ENCODE measurements around the gene NT5C1A. TPM values are rescaled to one million over a fixed set of nuclear protein-coding genes. Genes with fewer than 3 reads are reported as not detected.
A peak's percentile ranks its signal among the peaks of the same experiment; 100 is the strongest.

The NT5C1A gene
- total RNA-seq, 1 experiment from 2014 or later = 0.12 TPM

DNA sequence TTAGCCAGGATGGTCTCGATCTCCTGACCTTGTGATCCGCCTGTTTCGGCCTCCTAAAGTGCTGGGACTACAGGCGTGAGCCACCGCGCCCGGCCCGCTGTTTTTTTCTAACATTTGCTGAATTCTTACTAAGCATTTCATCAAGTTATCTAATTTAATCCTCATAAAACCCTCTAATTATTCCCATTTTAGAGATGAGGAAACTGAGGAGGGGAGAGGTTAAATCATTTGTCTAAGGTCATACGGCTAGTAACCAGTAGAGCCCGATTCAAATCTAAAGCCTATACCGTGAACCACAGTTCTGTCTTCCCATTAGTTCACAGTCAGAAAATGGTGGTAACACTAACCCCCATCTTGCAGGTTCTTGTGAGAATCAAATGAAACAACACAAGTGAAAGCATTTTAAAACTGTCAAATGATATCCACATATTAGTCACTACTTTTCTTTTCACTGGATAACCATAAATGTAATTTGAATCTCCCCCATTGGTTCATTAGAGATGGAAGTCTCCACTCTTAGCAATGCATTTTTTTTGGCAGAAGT is 43.0 kb downstream of the NT5C1A start:
- H3K27ac ChIP-seq = no peak overlapping the region
- no peaks in the 10 kb centered on the region for H3K9me3 ChIP-seq (replicated peaks)
- no peak for DNase-seq
- peaks cover 10% of the 10 kb centered on the region for H3K4me1 ChIP-seq
- H3K4me3 ChIP-seq = no peak overlapping the region
- H3K27me3 ChIP-seq = no peaks in the 10 kb centered on the region
- H3K36me3 ChIP-seq = peaks cover 86% of the 10 kb centered on the region

DNA sequence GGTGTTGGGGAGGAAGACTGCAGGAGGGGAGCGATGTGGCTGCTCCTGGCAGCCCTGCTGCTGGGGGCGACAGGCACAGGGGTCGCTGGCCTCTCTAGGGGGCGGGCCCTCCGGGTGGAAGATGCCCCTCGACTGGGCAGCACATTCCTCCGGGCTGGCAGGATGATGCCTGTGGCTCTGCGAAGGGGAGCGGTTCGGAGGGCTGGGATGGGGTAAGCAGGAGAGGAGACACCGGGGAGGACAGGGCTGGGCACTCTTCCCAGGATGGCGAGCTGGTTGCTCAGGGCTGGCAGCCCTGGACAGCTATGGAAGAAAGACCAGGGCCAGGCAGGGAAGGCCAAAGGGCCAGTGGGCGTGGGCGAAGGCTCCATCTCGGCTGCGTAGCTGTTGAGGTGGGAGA is 45.3 kb downstream of the NT5C1A start:
- Histone ChIP-seq H3K4me1 (no peaks in the 10 kb centered on the region), H3K27ac (no peak overlapping the region)

DNA sequence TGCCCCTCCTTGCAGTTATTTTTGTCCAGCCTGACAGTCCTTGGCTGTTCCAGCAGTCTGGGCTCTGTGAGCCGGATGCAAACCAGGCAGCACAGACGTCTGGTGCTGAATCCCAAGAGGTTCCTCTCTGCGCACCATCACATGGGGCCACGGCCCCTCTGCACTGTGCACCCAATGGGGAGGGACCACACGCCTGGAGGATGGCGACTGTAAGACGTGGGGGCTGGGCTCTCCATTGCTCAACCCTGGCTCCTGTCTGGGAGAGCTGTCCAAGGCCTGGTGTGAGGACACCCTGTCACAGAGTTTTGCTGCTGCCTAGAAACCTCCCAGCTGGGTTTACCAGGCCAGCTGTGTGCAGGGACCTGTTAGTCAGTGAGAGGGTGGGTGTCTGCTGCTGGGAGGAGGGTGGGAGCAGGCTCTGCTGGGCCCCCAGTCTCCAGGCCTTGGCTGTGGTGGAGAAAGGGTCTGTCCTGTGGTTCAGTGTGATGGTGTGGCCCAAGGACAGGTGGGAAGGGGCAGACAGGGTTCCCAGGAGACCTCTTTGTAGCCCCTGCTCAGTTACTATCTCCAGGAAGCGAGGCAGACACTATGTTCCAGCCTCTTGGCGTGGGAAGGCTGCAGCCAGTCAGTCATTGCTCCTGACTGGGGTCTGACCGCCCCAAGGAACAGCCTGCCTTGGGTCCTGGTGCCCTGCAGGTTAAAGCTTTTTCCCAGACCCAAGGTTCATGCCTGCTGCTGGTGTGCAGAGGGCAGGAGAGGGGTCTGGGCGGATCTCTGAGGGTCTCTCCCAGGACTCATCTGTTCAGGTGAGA is 46.2 kb downstream of the NT5C1A start:
- DNase-seq = no peak
- H3K9me3 ChIP-seq (replicated peaks) = no peaks in the 10 kb centered on the region
- H3K36me3 ChIP-seq = peaks cover 84% of the 10 kb centered on the region
- H3K4me3 ChIP-seq = no peak overlapping the region
- H3K27ac ChIP-seq = no peak overlapping the region
- H3K4me1 ChIP-seq = no peaks in the 10 kb centered on the region
- no peaks in the 10 kb centered on the region for H3K27me3 ChIP-seq

More for the DNA sequence above, 45.3 kb downstream of the NT5C1A start:
- Histone ChIP-seq H3K9me3 (replicated peaks) (no peaks in the 10 kb centered on the region), H3K4me3 (no peak overlapping the region), H3K27me3 (no peaks in the 10 kb centered on the region), H3K36me3 (peaks cover 91% of the 10 kb centered on the region)
- no peak for DNase-seq

DNA sequence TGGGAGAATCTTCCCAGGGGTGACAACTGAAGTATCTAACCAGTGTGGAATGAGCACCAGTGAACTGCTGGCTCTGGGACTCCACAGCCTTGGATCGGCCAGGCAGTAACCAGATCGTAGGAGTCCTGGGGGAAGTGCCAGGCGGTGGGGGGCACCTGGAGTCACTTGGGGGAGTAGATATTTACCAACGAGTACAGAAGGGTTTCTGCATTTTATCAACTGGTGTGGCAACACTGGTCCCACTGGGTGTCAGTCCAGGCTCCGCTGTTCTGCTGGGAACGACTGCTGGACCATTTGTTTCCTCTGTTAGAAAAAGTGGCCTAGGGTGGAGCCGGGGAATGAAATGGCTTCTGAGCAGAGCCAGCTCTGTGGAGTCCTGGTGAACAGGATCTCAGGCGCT is 46.9 kb downstream of the NT5C1A start:
- no peak overlapping the region for H3K4me3 ChIP-seq
- H3K4me1 ChIP-seq = no peaks in the 10 kb centered on the region
- H3K27ac ChIP-seq = no peak overlapping the region
- no peaks in the 10 kb centered on the region for H3K27me3 ChIP-seq
- peaks cover 77% of the 10 kb centered on the region for H3K36me3 ChIP-seq
- no peaks in the 10 kb centered on the region for H3K9me3 ChIP-seq (replicated peaks)
- no peak for DNase-seq

DNA sequence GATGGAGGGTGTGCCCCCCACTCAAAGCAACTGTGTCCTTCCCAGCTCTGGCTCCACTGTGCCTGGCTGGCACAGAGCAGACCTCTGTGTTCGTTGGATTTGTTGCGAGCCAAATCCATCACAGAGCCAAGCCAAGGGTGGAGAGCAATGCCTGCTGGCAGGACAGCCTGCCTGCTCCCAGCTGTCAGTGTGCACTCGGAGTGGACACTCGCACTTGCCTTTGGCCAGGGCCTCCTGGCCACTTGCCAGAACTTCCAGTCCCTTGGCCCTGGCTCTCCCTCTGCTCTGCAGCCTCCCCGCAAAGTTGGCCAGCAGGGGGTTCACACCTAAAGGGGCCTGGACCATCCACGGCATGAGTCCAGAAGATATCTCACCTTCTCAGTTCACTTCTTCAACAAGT is 48.9 kb downstream of the NT5C1A start:
- H3K4me1 ChIP-seq = no peaks in the 10 kb centered on the region
- H3K27me3 ChIP-seq = no peaks in the 10 kb centered on the region
- peaks cover 57% of the 10 kb centered on the region for H3K36me3 ChIP-seq
- no peaks in the 10 kb centered on the region for H3K9me3 ChIP-seq (replicated peaks)
- peak in 1 of 2 experiments; percentile 36 for DNase-seq
- no peak overlapping the region for H3K4me3 ChIP-seq
- H3K27ac ChIP-seq = no peak overlapping the region

DNA sequence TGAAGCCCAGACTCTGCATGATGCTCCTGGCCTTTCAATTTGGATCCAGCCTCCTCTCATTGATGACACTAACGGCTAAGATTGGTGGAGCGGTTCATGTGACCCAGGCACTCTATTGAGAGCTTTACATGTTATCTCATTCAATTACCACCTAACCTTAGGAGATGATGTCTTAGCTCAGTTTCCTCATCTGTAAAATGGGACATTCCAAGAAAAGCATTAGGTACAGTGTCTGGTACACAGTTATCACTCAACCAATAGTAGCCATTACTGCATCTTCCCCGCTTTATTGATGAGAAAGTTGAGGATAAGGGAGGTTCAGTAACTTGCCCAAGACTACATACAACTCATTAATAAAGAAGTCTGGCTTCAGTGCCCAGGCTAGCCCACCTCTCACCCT is 49.5 kb downstream of the NT5C1A start:
- Histone ChIP-seq H3K36me3 (peaks cover 51% of the 10 kb centered on the region), H3K27ac (no peak overlapping the region), H3K9me3 (replicated peaks) (no peaks in the 10 kb centered on the region), H3K27me3 (no peaks in the 10 kb centered on the region), H3K4me3 (no peak overlapping the region), H3K4me1 (no peaks in the 10 kb centered on the region)
- no peak for DNase-seq

DNA sequence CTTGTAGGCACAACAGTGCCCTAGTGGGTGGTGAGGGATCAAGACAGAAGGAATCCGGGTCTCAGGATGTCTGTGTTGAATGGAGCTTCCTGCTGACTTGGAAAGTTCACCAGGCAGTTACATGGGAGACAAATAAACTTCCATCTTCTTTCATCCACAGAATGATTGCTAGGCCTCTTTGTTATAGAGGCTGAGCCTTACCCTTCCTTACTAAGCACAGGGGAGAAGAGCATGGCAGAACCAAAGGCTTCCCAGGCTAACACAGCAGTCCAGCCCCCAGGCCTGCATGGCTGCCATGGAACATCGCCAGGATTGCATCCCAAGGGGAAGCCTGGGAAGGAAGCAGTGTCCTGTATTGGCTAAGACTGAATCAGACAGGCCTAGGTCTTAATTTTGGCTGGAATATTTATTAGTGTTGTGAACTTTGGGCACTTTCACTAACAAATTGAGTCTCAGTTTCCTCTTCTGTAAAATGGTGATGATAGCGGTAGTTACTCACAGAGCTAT is 51.2 kb downstream of the NT5C1A start:
- Histone ChIP-seq H3K4me1 (no peaks in the 10 kb centered on the region), H3K4me3 (no peak overlapping the region), H3K36me3 (peaks cover 34% of the 10 kb centered on the region), H3K27me3 (no peaks in the 10 kb centered on the region), H3K27ac (no peak overlapping the region), H3K9me3 (replicated peaks) (no peaks in the 10 kb centered on the region)
- peak in 1 of 2 experiments; percentile 37 for DNase-seq

DNA sequence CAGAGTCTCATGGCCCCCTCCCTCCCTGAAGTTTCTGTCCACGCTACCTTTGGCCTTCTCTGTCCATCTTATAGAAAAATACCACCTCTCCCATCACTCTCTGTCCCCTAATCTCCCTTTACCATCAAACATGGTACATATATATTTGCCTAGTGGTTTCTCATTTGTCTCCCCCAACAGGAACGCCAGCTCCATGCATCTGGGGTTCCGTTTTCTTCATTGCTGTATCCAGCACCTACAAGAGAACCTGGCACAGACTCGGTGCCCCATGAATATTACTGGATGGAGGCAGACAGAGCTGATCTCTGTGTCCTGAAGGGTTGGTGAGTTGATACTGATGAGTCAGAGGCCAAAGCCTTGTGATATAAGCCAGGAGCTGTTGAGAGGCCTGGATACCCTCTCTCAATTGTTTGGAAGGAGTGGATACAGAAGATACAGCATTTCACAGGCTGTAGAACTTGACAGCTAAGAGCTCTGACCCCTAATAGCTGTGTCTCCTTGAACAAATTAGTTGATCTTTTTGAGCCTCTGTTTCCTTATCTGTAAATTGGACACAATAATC is 54.3 kb downstream of the NT5C1A start:
- DNase-seq = peak in 1 of 2 experiments; percentile 26

DNA sequence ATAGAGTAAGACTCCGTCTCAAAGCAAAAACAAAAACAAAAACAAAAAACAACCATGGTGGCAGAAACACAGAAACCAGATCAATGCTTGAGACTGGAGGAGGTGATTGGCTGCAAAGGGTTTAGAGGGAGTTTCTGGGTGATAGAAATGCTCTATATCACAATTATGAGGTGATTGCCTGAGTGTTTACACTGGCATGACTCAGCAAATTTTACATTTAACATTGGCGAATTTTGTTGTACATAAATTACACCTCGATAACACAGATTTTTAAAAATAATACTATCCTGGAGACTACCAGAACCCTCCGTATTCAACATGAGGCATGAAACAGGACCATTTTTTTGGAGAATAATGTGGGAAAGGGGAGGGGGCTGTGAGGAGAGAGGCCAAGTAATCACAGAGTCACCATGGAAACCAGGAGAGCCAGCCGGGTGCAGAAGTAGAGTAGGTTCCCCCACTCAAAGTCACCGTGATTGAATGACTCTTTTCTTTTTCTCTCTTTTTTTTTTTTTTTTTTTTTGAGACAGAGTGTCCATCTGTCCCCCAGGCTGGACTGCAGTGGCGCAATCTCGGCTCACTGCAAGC is 56.7 kb downstream of the NT5C1A start:
- no peak for DNase-seq
- no peaks in the 10 kb centered on the region for H3K4me1 ChIP-seq
- no peaks in the 10 kb centered on the region for H3K36me3 ChIP-seq
- H3K27me3 ChIP-seq = no peaks in the 10 kb centered on the region
- H3K4me3 ChIP-seq = no peak overlapping the region
- no peaks in the 10 kb centered on the region for H3K9me3 ChIP-seq (replicated peaks)
- H3K27ac ChIP-seq = no peak overlapping the region

More for the DNA sequence above, 54.3 kb downstream of the NT5C1A start:
- H3K36me3 ChIP-seq = peaks cover 6% of the 10 kb centered on the region
- H3K4me1 ChIP-seq = no peaks in the 10 kb centered on the region
- H3K27me3 ChIP-seq = no peaks in the 10 kb centered on the region
- H3K4me3 ChIP-seq = no peak overlapping the region
- H3K9me3 ChIP-seq (replicated peaks) = no peaks in the 10 kb centered on the region
- no peak overlapping the region for H3K27ac ChIP-seq

DNA sequence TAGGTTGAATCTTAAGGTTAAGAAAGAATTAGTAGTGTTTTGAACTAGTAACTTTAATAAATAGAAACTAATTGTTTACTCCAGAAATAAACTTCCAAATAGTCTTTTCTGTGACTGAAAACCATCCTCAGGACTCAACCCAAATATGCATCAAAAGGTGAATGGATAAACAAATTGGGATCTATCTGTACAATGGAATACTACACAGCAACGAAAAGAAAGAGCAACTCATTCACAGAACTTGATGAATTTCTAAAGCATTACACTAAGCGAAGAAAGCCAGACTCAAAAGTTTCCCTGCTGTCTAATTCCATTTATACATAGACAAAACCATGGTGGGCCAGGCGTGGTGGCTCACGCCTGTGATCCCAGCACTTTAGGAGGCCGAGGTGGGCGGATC is 57.4 kb downstream of the NT5C1A start:
- no peak for DNase-seq
- Histone ChIP-seq H3K27ac (no peak overlapping the region), H3K36me3 (no peaks in the 10 kb centered on the region), H3K4me3 (no peak overlapping the region), H3K4me1 (no peaks in the 10 kb centered on the region), H3K9me3 (replicated peaks) (no peaks in the 10 kb centered on the region), H3K27me3 (no peaks in the 10 kb centered on the region)

DNA sequence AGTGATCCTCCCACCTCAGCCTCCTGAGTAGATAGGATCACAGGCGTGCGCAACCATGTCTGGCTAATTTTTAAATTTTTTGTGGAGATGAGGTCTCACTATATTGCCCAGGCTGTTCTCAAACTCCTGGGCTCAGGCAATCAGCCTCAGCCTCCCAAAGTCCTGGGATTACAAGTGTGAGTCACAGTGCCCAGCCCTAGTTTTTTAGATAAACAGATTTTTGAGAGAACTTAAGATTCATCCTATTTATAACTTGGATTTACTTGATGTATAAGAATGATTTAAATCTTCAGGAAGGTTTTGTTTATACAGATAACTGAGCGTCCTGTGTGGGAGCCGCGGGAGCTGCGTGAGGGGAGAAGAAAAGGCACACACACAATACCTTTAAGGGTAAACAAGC is 58.7 kb downstream of the NT5C1A start:
- Histone ChIP-seq H3K27ac (no peak overlapping the region), H3K4me3 (no peak overlapping the region), H3K27me3 (no peaks in the 10 kb centered on the region), H3K9me3 (replicated peaks) (no peaks in the 10 kb centered on the region), H3K36me3 (no peaks in the 10 kb centered on the region), H3K4me1 (no peaks in the 10 kb centered on the region)
- DNase-seq = no peak

DNA sequence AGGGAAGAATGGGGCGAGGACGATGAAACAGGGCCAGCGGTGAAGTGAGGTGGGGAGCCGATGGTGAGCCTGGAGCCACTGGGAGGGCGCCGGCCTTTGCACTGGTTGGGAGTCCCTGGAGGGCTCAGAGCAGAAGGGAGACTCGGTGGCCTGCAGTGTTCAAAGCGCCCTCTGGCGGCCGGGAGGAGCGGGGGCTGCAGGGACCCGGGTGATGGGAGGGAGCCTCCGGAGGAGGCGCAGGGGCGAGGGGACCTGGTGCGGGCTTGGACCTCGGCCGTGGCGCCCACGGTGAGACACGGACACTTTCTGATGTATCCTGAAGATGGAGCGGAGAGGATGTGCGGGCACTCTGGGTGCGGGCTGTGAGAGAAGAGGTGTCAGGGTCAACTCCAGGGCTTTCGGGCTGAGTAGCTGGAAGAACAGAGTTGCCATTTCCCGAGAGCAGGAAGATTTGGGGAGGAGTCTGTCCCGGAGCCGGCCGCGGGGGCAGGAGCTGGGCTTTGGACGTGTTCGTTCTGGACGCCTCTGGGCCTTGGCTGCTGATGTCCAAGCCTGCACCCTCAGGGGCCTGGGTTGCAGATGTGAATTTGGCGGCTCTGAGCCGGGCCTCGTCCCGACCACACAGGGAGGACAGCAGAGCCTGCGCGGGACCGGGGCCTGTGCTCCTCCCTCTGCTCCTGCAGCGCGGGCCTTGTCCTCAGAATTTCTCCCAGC is 62.1 kb downstream of the NT5C1A start:
- no peak overlapping the region for H3K27ac ChIP-seq
- H3K4me1 ChIP-seq = peaks cover 3% of the 10 kb centered on the region; the same call in 1 of the 2 replicates
- no peak overlapping the region for H3K4me3 ChIP-seq
- DNase-seq = peak; percentile 50 to 53
- no peaks in the 10 kb centered on the region for H3K9me3 ChIP-seq (replicated peaks)
- no peaks in the 10 kb centered on the region for H3K36me3 ChIP-seq
- no peaks in the 10 kb centered on the region for H3K27me3 ChIP-seq
